Mesendoderm (in vitro differentiated cells): Measurements from ENCODE around the gene NFASC. TPM values are rescaled to one million over a fixed set of nuclear protein-coding genes. Genes with fewer than 3 reads are reported as not detected.

Source experiments
- DNase-seq: peaks from one replicate; pipeline ENCODE4 v3.0.0; 2013
- H2AK5ac ChIP-seq: 2 replicates; pipeline ENCODE4 v1.6.1; 2013; ENCODE audit warnings: low read length, inconsistent platforms
- H2BK120ac ChIP-seq: 2 replicates; pipeline ENCODE4 v1.6.1; 2013; ENCODE audit warnings: low read depth, mild to moderate bottlenecking, low read length, moderate library complexity, mixed read lengths
- H2BK15ac ChIP-seq: replicated peaks from 2 replicates; pipeline ENCODE4 v1.6.1; 2013; ENCODE audit warnings: low read depth, mild to moderate bottlenecking, moderate library complexity
- H2BK5ac ChIP-seq: 2 replicates; pipeline ENCODE4 v1.6.1; 2013; ENCODE audit warnings: low read length, inconsistent platforms
- H3K18ac ChIP-seq: 2 replicates; pipeline ENCODE4 v1.6.1; 2013; ENCODE audit warnings: mild to moderate bottlenecking, low read length, mixed read lengths
- H3K23ac ChIP-seq: one replicate; pipeline ENCODE4 v1.6.1; 2013; ENCODE audit warnings: low read length
- H3K27ac ChIP-seq: 2 replicates; pipeline ENCODE4 v1.5.1; 2013; ENCODE audit warnings: low read depth, mild to moderate bottlenecking, inconsistent platforms, low read length, moderate library complexity
- H3K27me3 ChIP-seq: 2 replicates; pipeline ENCODE4 v1.6.1; 2013; ENCODE audit warnings: low read length, control low read depth, mild to moderate bottlenecking, inconsistent platforms; ENCODE audit not compliant: insufficient read depth, poor library complexity
- H3K36me3 ChIP-seq: 2 replicates; pipeline ENCODE4 v1.6.1; 2013; ENCODE audit warnings: low read length, inconsistent platforms; ENCODE audit not compliant: control insufficient read depth, insufficient read depth
- H3K4ac ChIP-seq: one replicate; pipeline ENCODE4 v1.6.1; 2013; ENCODE audit warnings: low read depth, mild to moderate bottlenecking, low read length, moderate library complexity
- H3K4me1 ChIP-seq: 2 replicates; pipeline ENCODE4 v1.6.1; 2013; ENCODE audit warnings: low read depth, low read length, inconsistent platforms; ENCODE audit not compliant: control insufficient read depth
- H3K4me2 ChIP-seq: 2 replicates; pipeline ENCODE4 v1.6.1; 2013; ENCODE audit warnings: low read length
- H3K4me3 ChIP-seq: 2 replicates; pipeline ENCODE4 v1.5.1; 2013; ENCODE audit warnings: mild to moderate bottlenecking, low read length
- H3K56ac ChIP-seq: one replicate; pipeline ENCODE4 v1.6.1; 2013; ENCODE audit warnings: low read length
- H3K79me1 ChIP-seq: 2 replicates; pipeline ENCODE4 v1.6.1; 2013; ENCODE audit warnings: low read length, inconsistent platforms
- H3K79me2 ChIP-seq: 2 replicates; pipeline ENCODE4 v1.6.1; 2013; ENCODE audit warnings: mild to moderate bottlenecking, low read length; ENCODE audit not compliant: control insufficient read depth, insufficient read depth
- H3K9ac ChIP-seq: 2 replicates; pipeline ENCODE4 v1.6.1; 2013; ENCODE audit warnings: low read length, inconsistent platforms
- H4K5ac ChIP-seq: one replicate; pipeline ENCODE4 v1.6.1; 2013; ENCODE audit warnings: low read length
- H4K8ac ChIP-seq: one replicate; pipeline ENCODE4 v1.6.1; 2013; ENCODE audit warnings: low read depth, mild to moderate bottlenecking, control low read depth, low read length, moderate library complexity
- WGBS: extraction: QIAGEN DNeasy Blood & Tissue Kit; methylation state at CpG from one replicate; pipeline ENCODE4 v1.1.7; 2013; ENCODE audit warnings: low lambda C conversion rate, missing lambda C conversion rate; ENCODE audit not compliant: insufficient coverage; ENCODE audit errors: extremely low coverage; 5-methylcytosine and 5-hydroxymethylcytosine counted together
- polyA plus RNA-seq, 2 experiments: library from polyadenylated mRNA; stranded (reverse); fragments of 200-250 nt; gene quantifications; one replicate each; pipeline ENCODE4 v1.2.3, GENCODE V29; 2013

Gene NFASC
- polyA plus RNA-seq (2013, experiment 1 of 2) = 15.8 TPM
- polyA plus RNA-seq (2013, experiment 2 of 2) = 16.6 TPM

DNA sequence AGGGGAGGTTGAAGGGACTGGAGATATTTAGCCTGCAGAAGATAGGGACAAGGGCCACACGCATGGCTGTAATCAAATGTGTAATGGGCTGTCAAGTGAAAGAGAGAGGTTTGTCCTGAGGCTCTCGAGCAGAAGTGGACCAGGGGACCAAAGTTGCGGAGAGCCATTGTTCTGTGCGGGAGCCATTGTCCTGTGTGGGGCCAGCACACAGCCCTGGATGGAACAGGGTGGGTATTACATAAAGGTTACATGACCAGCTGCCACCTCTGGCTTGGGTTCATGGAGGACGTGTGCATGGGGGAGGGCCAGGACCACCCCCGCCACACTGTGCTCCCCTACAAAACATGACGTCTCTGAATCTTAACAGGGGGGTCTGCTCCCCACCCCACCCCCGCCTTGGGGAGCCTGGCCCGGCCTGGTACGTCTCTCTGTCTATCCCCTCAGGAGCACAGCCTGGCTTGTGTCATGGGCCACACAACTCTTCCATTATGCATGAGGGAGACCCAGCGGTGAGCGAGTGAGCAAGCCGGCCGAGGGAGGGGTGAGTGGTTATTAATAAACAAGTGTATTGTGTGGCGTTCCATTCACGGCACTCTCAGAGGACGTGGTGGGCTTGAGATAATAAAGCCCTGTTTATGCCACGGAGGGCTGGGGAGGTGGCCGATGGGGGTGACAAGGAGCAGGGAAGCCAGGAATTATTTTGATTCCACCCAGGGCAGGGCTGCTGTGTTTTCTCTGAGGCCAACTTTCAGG lies at the start of gene NFASC:
NFASC (plus strand) TSS at position 703 of the 753 bp plus-strand sequence. CDS start 73,454 bp downstream, outside the sequence.
- no peak within 1 kb of the TSS for H4K5ac ChIP-seq
- H2AK5ac ChIP-seq = no peak within 1 kb of the TSS
- H3K4me3 ChIP-seq = no peak within 1 kb of the TSS
- no peaks in the 10 kb centered on the region for H3K27me3 ChIP-seq
- no peaks in the 10 kb centered on the region for H3K79me2 ChIP-seq
- no peak within 1 kb of the TSS for H3K9ac ChIP-seq
- no peak within 1 kb of the TSS for H3K4me2 ChIP-seq
- H2BK120ac ChIP-seq = no peak within 1 kb of the TSS
- no peaks in the 10 kb centered on the region for H3K79me1 ChIP-seq
- H3K56ac ChIP-seq = no peak within 1 kb of the TSS
- no peak within 1 kb of the TSS for H3K4ac ChIP-seq
- H2BK15ac ChIP-seq = no peak within 1 kb of the TSS
- no peak for DNase-seq
- WGBS = no CpG with 5 or more reads among the region's 19 CpGs
- H4K8ac ChIP-seq = no peak within 1 kb of the TSS
- no peak within 1 kb of the TSS for H3K18ac ChIP-seq
- no peak within 1 kb of the TSS for H2BK5ac ChIP-seq
- H3K23ac ChIP-seq = no peak within 1 kb of the TSS
- H3K36me3 ChIP-seq = no peaks in the 10 kb centered on the region
- no peak within 1 kb of the TSS for H3K27ac ChIP-seq
- peaks cover 6% of the 10 kb centered on the region for H3K4me1 ChIP-seq

DNA sequence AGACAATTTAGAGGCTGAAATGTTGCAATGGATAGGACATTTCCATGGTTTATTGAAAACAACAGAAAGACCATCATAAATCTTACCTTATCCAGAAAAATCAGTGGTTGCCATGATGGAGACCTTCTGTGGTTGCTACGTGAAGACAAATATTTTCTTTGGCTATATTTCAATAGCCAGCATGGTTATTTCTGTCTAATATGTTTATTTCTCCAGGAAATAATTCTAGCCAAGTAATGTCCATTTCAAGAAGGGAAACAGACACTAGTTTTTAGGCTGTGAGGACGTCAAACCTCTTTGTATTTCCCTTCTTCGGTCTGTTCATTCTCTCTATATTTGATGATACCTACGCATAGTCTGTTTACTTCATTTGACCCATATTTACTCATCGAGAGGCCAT lies 49.2 kb upstream of the NFASC start:
- no peak overlapping the region for H4K8ac ChIP-seq
- no peak overlapping the region for H2BK5ac ChIP-seq
- no peak overlapping the region for H3K4me2 ChIP-seq
- no peaks in the 10 kb centered on the region for H3K4me1 ChIP-seq
- no peak overlapping the region for H3K27ac ChIP-seq
- H3K79me2 ChIP-seq = no peaks in the 10 kb centered on the region
- no peak overlapping the region for H3K56ac ChIP-seq
- H3K27me3 ChIP-seq = no peaks in the 10 kb centered on the region
- no peak overlapping the region for H3K9ac ChIP-seq
- WGBS = no CpG with 5 or more reads among the region's 5 CpGs
- H2BK120ac ChIP-seq = no peak overlapping the region
- H2AK5ac ChIP-seq = no peak overlapping the region
- H3K79me1 ChIP-seq = no peaks in the 10 kb centered on the region
- H2BK15ac ChIP-seq = no peak overlapping the region
- H3K4me3 ChIP-seq = no peak overlapping the region
- no peak overlapping the region for H4K5ac ChIP-seq
- no peak overlapping the region for H3K23ac ChIP-seq
- no peaks in the 10 kb centered on the region for H3K36me3 ChIP-seq
- H3K18ac ChIP-seq = no peak overlapping the region
- DNase-seq = no peak
- no peak overlapping the region for H3K4ac ChIP-seq

DNA sequence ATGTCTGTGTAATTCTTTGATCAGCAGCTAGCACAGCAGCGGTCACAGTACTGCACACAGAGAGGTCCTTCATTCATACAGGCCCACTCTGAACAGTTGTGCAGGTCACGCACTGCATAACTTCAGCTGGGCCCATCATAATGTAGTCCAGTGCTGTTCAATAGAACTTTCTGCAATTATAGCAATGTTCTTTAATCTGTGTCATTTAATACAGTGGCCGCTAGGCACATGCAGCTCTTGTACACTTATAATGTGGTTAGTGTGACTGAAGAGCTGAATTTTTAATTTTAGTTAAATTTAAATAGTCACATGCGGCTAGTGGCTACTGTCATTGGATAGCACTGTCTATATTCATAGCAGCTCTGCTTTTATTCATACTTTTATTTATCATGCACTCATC lies 48.7 kb upstream of the NFASC start:
- no peak overlapping the region for H3K18ac ChIP-seq
- no peak overlapping the region for H2AK5ac ChIP-seq
- H3K27me3 ChIP-seq = no peaks in the 10 kb centered on the region
- H2BK15ac ChIP-seq = no peak overlapping the region
- DNase-seq = no peak
- H4K5ac ChIP-seq = no peak overlapping the region
- no peak overlapping the region for H3K4me2 ChIP-seq
- H3K36me3 ChIP-seq = no peaks in the 10 kb centered on the region
- no peak overlapping the region for H3K4ac ChIP-seq
- no peak overlapping the region for H4K8ac ChIP-seq
- no peak overlapping the region for H3K27ac ChIP-seq
- H3K79me1 ChIP-seq = no peaks in the 10 kb centered on the region
- WGBS = no CpG with 5 or more reads among the region's 4 CpGs
- H3K4me3 ChIP-seq = no peak overlapping the region
- no peak overlapping the region for H3K23ac ChIP-seq
- H2BK120ac ChIP-seq = no peak overlapping the region
- no peaks in the 10 kb centered on the region for H3K79me2 ChIP-seq
- H3K9ac ChIP-seq = no peak overlapping the region
- no peaks in the 10 kb centered on the region for H3K4me1 ChIP-seq
- no peak overlapping the region for H3K56ac ChIP-seq
- H2BK5ac ChIP-seq = no peak overlapping the region

DNA sequence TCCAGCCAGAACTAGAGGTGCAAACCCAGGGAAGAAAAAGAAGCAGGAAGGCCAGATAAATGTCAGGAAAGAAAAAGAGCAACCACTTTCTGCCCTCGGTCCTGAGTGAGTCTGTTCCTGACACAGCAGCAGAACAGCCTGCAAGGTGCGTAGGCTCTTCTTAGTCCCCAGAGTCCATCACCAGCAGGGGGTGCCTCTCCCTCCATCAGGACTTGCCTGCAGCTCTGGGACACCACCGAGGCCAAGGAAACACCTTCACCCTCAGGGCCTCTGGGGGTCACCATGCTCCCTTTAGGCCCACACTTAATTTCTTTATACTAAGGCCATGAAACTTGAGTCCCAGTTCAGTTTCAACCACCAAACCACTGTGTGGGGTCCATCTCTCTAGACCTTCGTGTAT lies 43.7 kb upstream of the NFASC start:
- peaks cover 9% of the 10 kb centered on the region for H3K79me1 ChIP-seq
- no peak overlapping the region for H4K8ac ChIP-seq
- H2BK120ac ChIP-seq = no peak overlapping the region
- H3K4me1 ChIP-seq = peaks cover 15% of the 10 kb centered on the region
- WGBS = no CpG with 5 or more reads among the region's 4 CpGs
- H3K27ac ChIP-seq = no peak overlapping the region
- H3K56ac ChIP-seq = no peak overlapping the region
- peaks cover 18% of the 10 kb centered on the region for H3K79me2 ChIP-seq
- no peak overlapping the region for H3K4me2 ChIP-seq
- no peak overlapping the region for H3K18ac ChIP-seq
- no peak overlapping the region for H3K4ac ChIP-seq
- no peak overlapping the region for H2BK5ac ChIP-seq
- H3K4me3 ChIP-seq = no peak overlapping the region
- H4K5ac ChIP-seq = no peak overlapping the region
- DNase-seq = peak; percentile 90
- H3K36me3 ChIP-seq = no peaks in the 10 kb centered on the region
- H3K23ac ChIP-seq = no peak overlapping the region
- H3K27me3 ChIP-seq = no peaks in the 10 kb centered on the region
- H2AK5ac ChIP-seq = no peak overlapping the region
- H2BK15ac ChIP-seq = no peak overlapping the region
- H3K9ac ChIP-seq = no peak overlapping the region

DNA sequence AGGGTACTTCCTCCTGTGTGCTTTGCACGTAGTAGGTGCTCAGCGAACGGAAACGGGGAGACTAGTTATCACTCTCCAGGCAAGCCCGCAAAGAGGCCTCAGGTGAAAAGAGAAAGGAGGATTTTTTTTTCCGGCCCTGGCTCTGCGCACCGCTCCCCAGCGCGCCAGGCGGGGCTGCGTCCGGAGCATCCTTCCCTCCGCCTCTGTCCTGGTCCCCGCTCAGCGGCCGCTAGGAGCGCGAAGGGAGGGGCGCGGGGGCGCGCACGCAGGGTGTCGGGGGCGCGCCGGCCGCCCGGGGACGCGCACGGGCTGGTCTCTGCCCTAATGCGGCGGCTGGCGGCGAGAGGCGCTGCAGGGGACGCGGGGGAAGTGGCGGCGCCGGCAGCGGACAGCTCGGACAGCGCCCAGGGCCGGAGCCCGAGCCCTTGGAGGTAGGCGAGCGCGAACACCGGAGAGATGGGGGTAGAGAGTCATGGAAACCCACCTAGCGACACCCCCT lies 42.3 kb upstream of the NFASC start:
- Histone ChIP-seq H2AK5ac (no peak overlapping the region), H3K27me3 (no peaks in the 10 kb centered on the region), H2BK15ac (no peak overlapping the region), H3K18ac (no peak overlapping the region), H3K56ac (peak overlapping the region; percentile 71), H3K27ac (no peak overlapping the region), H2BK120ac (no peak overlapping the region), H3K4me1 (peaks cover 15% of the 10 kb centered on the region), H3K23ac (no peak overlapping the region), H3K4me3 (peak overlapping the region; percentile 34), H2BK5ac (no peak overlapping the region), H3K36me3 (no peaks in the 10 kb centered on the region), H3K4ac (no peak overlapping the region), H3K9ac (peak overlapping the region; percentile 45), H3K4me2 (peak overlapping the region; percentile 39), H3K79me2 (peaks cover 23% of the 10 kb centered on the region), H4K8ac (no peak overlapping the region), H3K79me1 (peaks cover 15% of the 10 kb centered on the region), H4K5ac (no peak overlapping the region)
- DNase-seq = peak; percentile 94
- no CpG with 5 or more reads among the region's 53 CpGs for WGBS
